Measurements from ENCODE around the gene BABAM2.

DNA sequence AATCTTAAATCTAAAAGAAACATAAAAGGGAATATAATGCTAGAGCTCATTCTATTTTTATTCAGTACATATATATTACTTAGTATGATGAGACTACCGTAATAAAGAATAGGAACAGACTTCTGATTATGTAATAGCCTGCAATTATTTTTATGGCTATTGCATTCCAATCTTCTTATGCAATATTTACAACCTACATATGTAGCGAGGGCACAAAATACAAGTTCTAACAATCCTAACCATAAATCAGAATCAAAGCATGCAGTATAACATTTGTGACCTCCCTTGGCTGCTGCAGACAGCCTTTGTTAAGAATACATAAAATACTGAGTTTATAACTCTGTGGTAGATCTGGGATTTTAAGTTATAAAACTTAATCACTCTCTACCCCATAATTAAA, 177.6 kb downstream of the BABAM2 start:
- TF ChIP-seq, protein P1, sequence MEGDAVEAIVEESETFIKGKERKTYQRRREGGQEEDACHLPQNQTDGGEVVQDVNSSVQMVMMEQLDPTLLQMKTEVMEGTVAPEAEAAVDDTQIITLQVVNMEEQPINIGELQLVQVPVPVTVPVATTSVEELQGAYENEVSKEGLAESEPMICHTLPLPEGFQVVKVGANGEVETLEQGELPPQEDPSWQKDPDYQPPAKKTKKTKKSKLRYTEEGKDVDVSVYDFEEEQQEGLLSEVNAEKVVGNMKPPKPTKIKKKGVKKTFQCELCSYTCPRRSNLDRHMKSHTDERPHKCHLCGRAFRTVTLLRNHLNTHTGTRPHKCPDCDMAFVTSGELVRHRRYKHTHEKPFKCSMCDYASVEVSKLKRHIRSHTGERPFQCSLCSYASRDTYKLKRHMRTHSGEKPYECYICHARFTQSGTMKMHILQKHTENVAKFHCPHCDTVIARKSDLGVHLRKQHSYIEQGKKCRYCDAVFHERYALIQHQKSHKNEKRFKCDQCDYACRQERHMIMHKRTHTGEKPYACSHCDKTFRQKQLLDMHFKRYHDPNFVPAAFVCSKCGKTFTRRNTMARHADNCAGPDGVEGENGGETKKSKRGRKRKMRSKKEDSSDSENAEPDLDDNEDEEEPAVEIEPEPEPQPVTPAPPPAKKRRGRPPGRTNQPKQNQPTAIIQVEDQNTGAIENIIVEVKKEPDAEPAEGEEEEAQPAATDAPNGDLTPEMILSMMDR (IDR thresholded peaks at IDR 0.05; ENCODE audit: insufficient read depth, low read depth, low read length), result no peak
- no peak for TF ChIP-seq EZH2 (IDR thresholded peaks at IDR 0.05; ENCODE audit: insufficient read depth, low read length)
